Spleen (tissue), 11 donors: ENCODE results near the gene SPPL2C. TPM values are rescaled to one million over a fixed set of nuclear protein-coding genes. Genes with fewer than 3 reads are reported as not detected.

ENCODE experiments used
- DNase-seq: peaks from one replicate; pipeline ENCODE4 v3.0.0-alpha.2; 2020
- H3K27ac ChIP-seq, 8 donors: fragments of 200-600 bp; sonication (generic) in 7 of 8; 1 replicate in 4 of 8; 2 replicates in 4 of 8; pipeline versions ENCODE4 v1.5.0 to v1.8.0; 2016 to 2021; ENCODE audit warnings: inconsistent platforms in 4 of 8, mild to moderate bottlenecking in 4 of 8, moderate library complexity in 1 of 8
- H3K27me3 ChIP-seq, 7 donors: fragments of 200-600 bp; sonication (generic) in 6 of 7; replicated peaks in 1 of 7; 1 replicate in 4 of 7; 2 replicates in 3 of 7; pipeline versions ENCODE4 v1.5.0 to v1.8.0; 2016 to 2021; ENCODE audit warnings: inconsistent platforms in 3 of 7, mild to moderate bottlenecking in 1 of 7
- H3K36me3 ChIP-seq, 6 donors: fragments of 200-600 bp; sonication (generic) in 5 of 6; 1 replicate in 4 of 6; 2 replicates in 2 of 6; pipeline versions ENCODE4 v1.5.0 to v1.8.0; 2016 to 2021; ENCODE audit warnings: inconsistent platforms in 2 of 6
- H3K4me1 ChIP-seq, 6 donors: fragments of 200-600 bp; sonication (generic) in 5 of 6; 1 replicate in 3 of 6; 2 replicates in 3 of 6; pipeline versions ENCODE4 v1.5.0 to v1.8.0; 2016 to 2021; ENCODE audit warnings: inconsistent platforms in 3 of 6
- H3K4me3 ChIP-seq, 8 donors: fragments of 200-600 bp; sonication (generic) in 7 of 8; 1 replicate in 4 of 8; 2 replicates in 4 of 8; pipeline versions ENCODE4 v1.5.0 to v1.8.0; 2016 to 2021; ENCODE audit warnings: inconsistent platforms in 4 of 8, mild to moderate bottlenecking in 4 of 8, moderate library complexity in 2 of 8
- H3K9me3 ChIP-seq, 8 donors: fragments of 200-600 bp; sonication (generic) in 7 of 8; 1 replicate in 4 of 8; 2 replicates in 4 of 8; pipeline versions ENCODE4 v1.5.0 to v1.8.0; 2016 to 2021; ENCODE audit warnings: inconsistent platforms in 4 of 8
- POLR2A ChIP-seq, 3 donors: fragments of 450-650 bp; IDR thresholded peaks; one replicate each; pipeline ENCODE4 v1.5.1; 2017; ENCODE audit warnings: antibody characterized with exemption in 3 of 3, mild to moderate bottlenecking in 1 of 3
- POLR2AphosphoS5 ChIP-seq, 3 donors: sonication (generic); formaldehyde crosslinking; IDR thresholded peaks; one replicate each; pipeline ENCODE4 v1.5.1; 2017; ENCODE audit warnings: antibody characterized with exemption in 3 of 3
- WGBS, 5 donors: extraction: QIAGEN DNeasy Blood & Tissue Kit in 3 of 5; methylation state at CpG; one replicate each; pipeline versions ENCODE4 v1.1.5 to v1.1.7; 2013 to 2018; 5-methylcytosine and 5-hydroxymethylcytosine counted together
- intact Hi-C: fragments of 100-400 bp; cut with DNase I; formaldehyde crosslinking; loops from one replicate; pipeline ENCODE4 v1.15.0; 2023; ENCODE audit warnings: low total_unique reads
- polyA plus RNA-seq, 3 donors: library from polyadenylated mRNA; stranded (reverse); fragments of 200-250 nt; gene quantifications; one replicate each; pipeline ENCODE4 v1.2.1, GENCODE V29; 2013
- total RNA-seq, 7 donors: library from RNA; depleted of rRNA in 3 of 7; stranded (reverse); fragments of >200 nt in 3 of 7; fragmentation: NEBNext Ultra II Directional in 4 of 7; extraction: Animal tissue kit (Norgen Biotek cat#: 25700) in 4 of 7; gene quantifications; one replicate each; pipeline versions ENCODE4 v1.1.0 to v1.2.1, GENCODE V29; 2016 to 2021
- TF ChIP-seq, protein P1 (sequence below), 11 experiments: fragments of 200-600 bp in 7 of 11; fragments of 450-650 bp in 4 of 11; sonication (generic) in 4 of 11; IDR thresholded peaks in 8 of 11; conservative IDR thresholded peaks in 3 of 11; 1 replicate in 7 of 11; 2 replicates in 4 of 11; pipeline versions ENCODE4 v1.4.0 to v1.8.0; 2016 to 2021; ENCODE audit warnings: antibody characterized with exemption in 11 of 11, inconsistent platforms in 4 of 11, mild to moderate bottlenecking in 1 of 11
- donor health status: healthy with polysubstance abuse.
- donor health status: DM: no; HTN: no; CAD: no; lungs with moderate emphysema.
- donor health status: DM: no; HTN: no; CAD: no.
- donor health status: Bipolar disorder and iron deficiency.
- donor health status: healthy.
- donor health status: DM: no; HTN: no; CAD: no.
- donor health status: DM: yes; HTN: yes; CAD: no.

SPPL2C gene
- total and polyA plus RNA-seq, 10 donors = not detected

DNA sequence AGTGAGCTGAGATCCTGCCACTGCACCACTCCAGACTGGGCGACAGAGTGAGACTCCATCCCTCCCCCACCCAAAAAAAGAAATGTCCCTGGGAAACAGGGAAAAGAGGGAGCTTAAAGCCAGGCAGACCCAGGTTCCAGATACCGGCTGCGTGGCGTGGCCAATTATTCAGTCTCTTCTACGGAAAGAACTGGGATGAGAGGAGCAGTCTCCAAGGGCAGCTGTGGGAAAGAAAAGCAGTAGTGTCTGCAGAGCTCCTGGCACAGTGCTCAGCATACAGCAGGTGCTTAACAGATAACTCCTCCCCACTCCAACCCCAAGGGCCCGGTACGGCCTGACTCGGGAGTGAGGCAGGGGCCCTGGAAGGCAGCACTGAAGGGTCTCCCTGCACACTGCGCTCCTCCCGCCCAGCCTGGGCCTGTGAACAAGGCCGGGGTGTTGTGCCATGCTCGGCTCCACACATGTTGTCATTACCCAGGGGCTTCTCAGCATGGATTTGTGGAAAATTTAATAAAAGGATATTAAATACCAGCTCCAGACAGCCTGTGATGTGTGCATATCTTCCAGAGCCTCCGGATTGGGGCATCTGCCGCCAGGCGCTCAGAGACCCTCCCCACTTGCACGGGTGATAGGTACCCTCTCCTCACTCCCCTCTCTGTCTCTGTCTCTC lies 17.6 kb upstream of the SPPL2C start:
- TF ChIP-seq, protein P1, sequence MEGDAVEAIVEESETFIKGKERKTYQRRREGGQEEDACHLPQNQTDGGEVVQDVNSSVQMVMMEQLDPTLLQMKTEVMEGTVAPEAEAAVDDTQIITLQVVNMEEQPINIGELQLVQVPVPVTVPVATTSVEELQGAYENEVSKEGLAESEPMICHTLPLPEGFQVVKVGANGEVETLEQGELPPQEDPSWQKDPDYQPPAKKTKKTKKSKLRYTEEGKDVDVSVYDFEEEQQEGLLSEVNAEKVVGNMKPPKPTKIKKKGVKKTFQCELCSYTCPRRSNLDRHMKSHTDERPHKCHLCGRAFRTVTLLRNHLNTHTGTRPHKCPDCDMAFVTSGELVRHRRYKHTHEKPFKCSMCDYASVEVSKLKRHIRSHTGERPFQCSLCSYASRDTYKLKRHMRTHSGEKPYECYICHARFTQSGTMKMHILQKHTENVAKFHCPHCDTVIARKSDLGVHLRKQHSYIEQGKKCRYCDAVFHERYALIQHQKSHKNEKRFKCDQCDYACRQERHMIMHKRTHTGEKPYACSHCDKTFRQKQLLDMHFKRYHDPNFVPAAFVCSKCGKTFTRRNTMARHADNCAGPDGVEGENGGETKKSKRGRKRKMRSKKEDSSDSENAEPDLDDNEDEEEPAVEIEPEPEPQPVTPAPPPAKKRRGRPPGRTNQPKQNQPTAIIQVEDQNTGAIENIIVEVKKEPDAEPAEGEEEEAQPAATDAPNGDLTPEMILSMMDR (IDR thresholded peaks at IDR 0.05 in 8 of 11, conservative IDR thresholded peaks at IDR 0.05 in 3 of 11) = no peak
- intact Hi-C loops = no loop called here
- H3K27ac ChIP-seq = no peak overlapping the region
- H3K4me3 ChIP-seq = no peak overlapping the region
- no peaks in the 10 kb centered on the region for H3K9me3 ChIP-seq
- DNase-seq = no peak
- WGBS, 5 donors = 83 to 91% (median 87%) methylated on average over 14 to 16 of the region's 16 CpGs
- peaks cover 0 to 41% (median 0%) of the 10 kb centered on the region in 7 donors for H3K27me3 ChIP-seq
- no peaks in the 10 kb centered on the region for H3K36me3 ChIP-seq
- H3K4me1 ChIP-seq = peaks cover 0 to 2% (median 0%) of the 10 kb centered on the region in 6 donors

DNA sequence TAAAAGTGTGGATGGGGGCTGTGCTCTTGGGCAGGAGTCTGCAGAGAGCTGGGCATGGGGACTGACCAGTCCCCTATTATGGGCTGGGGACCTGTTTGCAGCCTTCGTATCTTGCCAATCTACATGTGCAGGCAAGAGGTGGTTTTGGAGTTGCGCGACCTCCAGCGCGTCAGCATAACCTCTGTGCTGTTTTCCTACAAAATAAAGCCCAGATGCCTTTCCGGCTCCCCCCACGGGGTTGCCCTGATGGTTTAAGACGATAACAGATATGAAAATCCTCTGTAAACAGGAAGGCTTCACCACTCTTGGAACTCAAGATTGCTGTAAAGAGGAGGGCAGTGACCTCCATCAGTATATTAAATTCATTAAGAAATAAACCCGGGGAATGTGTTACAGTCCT lies 16.5 kb upstream of the SPPL2C start:
- Histone ChIP-seq H3K4me3 (no peak overlapping the region), H3K27me3 (peaks cover 0 to 43% (median 0%) of the 10 kb centered on the region in 7 donors), H3K4me1 (peaks cover 0 to 5% (median 0%) of the 10 kb centered on the region in 6 donors), H3K27ac (no peak overlapping the region), H3K36me3 (no peaks in the 10 kb centered on the region), H3K9me3 (no peaks in the 10 kb centered on the region)
- no peak for DNase-seq
- TF ChIP-seq POLR2A (IDR thresholded peaks at IDR 0.05) (no peak), POLR2AphosphoS5 (IDR thresholded peaks at IDR 0.05) (no peak)
- TF ChIP-seq, protein P1 (IDR thresholded peaks at IDR 0.05 in 8 of 11, conservative IDR thresholded peaks at IDR 0.05 in 3 of 11) = no peak
- intact Hi-C loops = no loop called here
- 46 to 55% (median 48%) methylated on average over 9 of the region's 9 CpGs for WGBS, 5 donors

DNA sequence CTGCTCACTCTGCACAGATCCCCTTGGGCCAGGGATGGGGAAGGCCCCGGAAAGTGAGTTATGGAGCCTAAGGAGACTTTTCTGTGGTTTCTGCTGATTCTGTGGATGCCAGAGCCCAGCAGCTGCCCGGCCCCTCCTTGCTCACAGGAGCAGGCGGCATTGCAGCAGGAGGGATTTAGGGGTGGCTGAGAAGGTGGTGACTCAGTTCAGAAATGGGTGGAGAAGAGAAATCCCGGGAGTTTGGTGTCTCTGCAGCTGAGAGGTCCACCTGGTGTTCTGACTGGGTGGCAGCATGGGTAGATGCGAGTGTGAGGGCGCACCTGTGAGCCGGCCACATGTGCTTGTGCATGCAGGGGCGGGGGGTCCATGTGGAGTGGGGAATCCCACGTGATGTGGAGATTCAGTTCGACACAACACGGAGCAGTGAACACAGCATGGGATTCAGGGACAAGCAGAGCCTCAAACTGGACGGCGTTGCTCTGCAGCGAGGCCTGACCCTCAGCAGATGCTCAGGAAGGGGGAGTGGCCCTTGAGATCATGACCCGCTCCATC lies 16.0 kb upstream of the SPPL2C start:
- Histone ChIP-seq H3K4me1 (peaks cover 0 to 5% (median 0%) of the 10 kb centered on the region in 6 donors), H3K36me3 (no peaks in the 10 kb centered on the region), H3K27ac (no peak overlapping the region), H3K4me3 (no peak overlapping the region), H3K9me3 (no peaks in the 10 kb centered on the region), H3K27me3 (peaks cover 0 to 46% (median 0%) of the 10 kb centered on the region in 7 donors)
- WGBS, 5 donors = 72 to 82% (median 75%) methylated on average over 14 to 15 of the region's 15 CpGs
- no peak for DNase-seq
- TF ChIP-seq, protein P1 (IDR thresholded peaks at IDR 0.05 in 8 of 11, conservative IDR thresholded peaks at IDR 0.05 in 3 of 11) = no peak
- TF ChIP-seq POLR2A (IDR thresholded peaks at IDR 0.05) (no peak), POLR2AphosphoS5 (IDR thresholded peaks at IDR 0.05) (no peak)
- intact Hi-C loops = no loop called here

DNA sequence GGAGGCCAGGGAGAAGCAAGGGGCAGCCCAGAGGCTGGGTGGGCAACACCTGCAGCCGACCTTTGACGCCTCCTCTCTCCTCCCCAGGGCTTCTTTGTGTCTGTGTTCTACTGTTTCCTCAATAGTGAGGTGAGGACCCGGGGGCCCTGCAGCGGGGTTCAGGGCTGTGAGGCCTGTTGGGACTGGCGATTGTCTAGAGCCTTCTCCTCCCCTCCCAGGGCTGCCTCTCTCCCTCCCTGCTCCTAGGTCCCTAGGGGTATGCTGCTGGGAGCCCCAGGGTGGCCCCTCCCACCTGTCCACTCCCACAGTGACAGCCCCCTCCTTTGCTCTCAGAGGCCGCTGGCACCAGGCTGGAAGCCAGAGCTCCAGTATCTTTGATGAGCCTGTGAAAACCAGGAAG lies 10.8 kb upstream of the SPPL2C start:
- Histone ChIP-seq H3K4me3 (no peak overlapping the region), H3K9me3 (no peaks in the 10 kb centered on the region), H3K27me3 (peaks cover 0 to 54% (median 0%) of the 10 kb centered on the region in 7 donors), H3K36me3 (no peaks in the 10 kb centered on the region), H3K4me1 (peaks cover 0 to 5% (median 0%) of the 10 kb centered on the region in 6 donors), H3K27ac (no peak overlapping the region)
- WGBS, 5 donors = 61 to 80% (median 71%) methylated on average over 1 to 6 of the region's 6 CpGs
- DNase-seq = no peak
- TF ChIP-seq POLR2AphosphoS5 (IDR thresholded peaks at IDR 0.05) (no peak), POLR2A (IDR thresholded peaks at IDR 0.05) (no peak)
- TF ChIP-seq, protein P1 (IDR thresholded peaks at IDR 0.05 in 8 of 11, conservative IDR thresholded peaks at IDR 0.05 in 3 of 11) = peak in 1 of 11 experiments; percentile 6
- intact Hi-C loops = loop anchor here (5.0 kb wide), 1 partner anchor 192 kb away; no protein-coding TSS in a partner anchor
